GM21529 (cell line): Measurements from ENCODE around the gene TMEM101.
"Not testable (repeated sequence)": the region's sequence is repeated elsewhere in the genome, so short reads cannot be mapped to it uniquely, and the experiment has no call there.

Experiments used
- ATAC-seq: cut with Tn5 transposase; IDR thresholded peaks from one replicate; pipeline ENCODE4 v1.9.1; 2021; ENCODE audit not compliant: unreplicated experiment

Gene TMEM101

GRCh38 chr17:43976963-43977837, 37.6 kb downstream of the TMEM101 start:
- no peak for ATAC-seq

GRCh38 chr17:43975898-43976297, 38.9 kb downstream of the TMEM101 start:
- no peak for ATAC-seq

- no peak for ATAC-seq
Observed at GRCh38 chr17:43974382-43975266, 40.1 kb downstream of the TMEM101 start.

- not testable (repeated sequence) for ATAC-seq
Observed at GRCh38 chr17:43972444-43973212, 42.1 kb downstream of the TMEM101 start.

GRCh38 chr17:43971436-43971835, 43.3 kb downstream of the TMEM101 start:
- ATAC-seq, result not testable (repeated sequence)

- ATAC-seq, result no peak
Observed at GRCh38 chr17:43970366-43970765, 44.4 kb downstream of the TMEM101 start.

- ATAC-seq, result no peak
Observed at GRCh38 chr17:43967251-43967875, 47.4 kb downstream of the TMEM101 start.

GRCh38 chr17:43966276-43966675, 48.5 kb downstream of the TMEM101 start:
- ATAC-seq, result no peak

GRCh38 chr17:43962479-43962878, 52.3 kb downstream of the TMEM101 start:
- ATAC-seq, result no peak

- no peak for ATAC-seq
Observed at GRCh38 chr17:43961954-43962353, 52.8 kb downstream of the TMEM101 start.

GRCh38 chr17:43961292-43961691, 53.5 kb downstream of the TMEM101 start:
- not testable (repeated sequence) for ATAC-seq
